Panc1 (cell line): ENCODE results near the gene GAB1. TPM values are rescaled to one million over a fixed set of nuclear protein-coding genes. Genes with fewer than 3 reads are reported as not detected.

ENCODE experiments used
- ATAC-seq: fragments of 200-7000 bp; cut with Tn5 transposase; 2 replicates; pipeline ENCODE4 v1.9.1; 2020; ENCODE audit warnings: mild to moderate bottlenecking, moderate library complexity
- BruUV-seq: library from RNA; stranded (reverse); fragments of 400-500 nt; replicated peaks from 2 replicates; lab custom pipeline; 2021; lab: Mats Ljungman, UMichigan
- CTCF ChIA-PET: fragments of 300-600 bp; sonication (Branson Sonifier 250); formaldehyde crosslinking; loops from one replicate; lab custom pipeline; 2022; ENCODE audit warnings: antibody characterized with exemption; lab: Charles Lee
- POLR2A ChIA-PET: fragments of 300-600 bp; sonication (Branson Sonifier 250); formaldehyde crosslinking; loops from one replicate; lab custom pipeline; 2022; ENCODE audit warnings: antibody characterized with exemption; lab: Charles Lee
- DNase-seq: peaks from one replicate; pipeline ENCODE4 v3.0.0-alpha.2; 2010; ENCODE audit warnings: low read depth, low spot score
- H3K27ac ChIP-seq: 2 replicates; pipeline ENCODE4 v1.5.1; 2011; ENCODE audit warnings: mild to moderate bottlenecking, low read length, inconsistent platforms
- H3K27me3 ChIP-seq: fragments of 200-500 bp; sonication (Bioruptor generic); 2 replicates; pipeline ENCODE4 v1.6.0; 2014; ENCODE audit warnings: low read length, inconsistent platforms; ENCODE audit not compliant: control insufficient read depth, insufficient read depth
- H3K36me3 ChIP-seq: fragments of 200-500 bp; sonication (Bioruptor generic); 2 replicates; pipeline ENCODE4 v1.5.1; 2014; ENCODE audit warnings: inconsistent platforms, mild to moderate bottlenecking, low read length, moderate library complexity; ENCODE audit not compliant: control insufficient read depth, insufficient read depth
- H3K4me1 ChIP-seq: 2 replicates; pipeline ENCODE4 v1.5.1; 2011; ENCODE audit warnings: inconsistent platforms, mild to moderate bottlenecking, low read length, moderate library complexity; ENCODE audit not compliant: control insufficient read depth, insufficient read depth
- H3K4me3 ChIP-seq, 2 experiments: 2 replicates each; pipeline ENCODE4 v1.5.1; 2011 to 2012; ENCODE audit warnings: low read depth in 2 of 2, low read length in 2 of 2, mild to moderate bottlenecking in 2 of 2, inconsistent platforms in 1 of 2, moderate library complexity in 1 of 2
- H3K9me3 ChIP-seq: fragments of 200-500 bp; sonication (Bioruptor generic); 2 replicates; pipeline ENCODE4 v1.5.1; 2014; ENCODE audit warnings: low read depth, mild to moderate bottlenecking, inconsistent platforms, low read length, moderate library complexity; ENCODE audit not compliant: control insufficient read depth, insufficient read depth
- POLR2AphosphoS5 ChIP-seq: IDR thresholded peaks from 2 replicates; pipeline ENCODE4 v1.6.1; 2012; ENCODE audit warnings: mild to moderate bottlenecking, low read depth, low read length, moderate library complexity
- SIN3A ChIP-seq: IDR thresholded peaks from 2 replicates; pipeline ENCODE4 v1.6.1; 2012; ENCODE audit warnings: low read depth, mild to moderate bottlenecking, low read length, moderate library complexity, borderline replicate concordance; ENCODE audit not compliant: insufficient read depth
- TCF7L2 ChIP-seq: IDR thresholded peaks from 2 replicates; pipeline ENCODE4 v1.6.1; 2011; ENCODE audit warnings: mild to moderate bottlenecking, low read depth, low read length, inconsistent platforms
- in situ Hi-C: cut with HindIII; loops from 2 replicates; pipeline ENCODE4 v1.10.0; 2016; ENCODE audit warnings: low sequenced_read_pairs, low pct_unique_long_range_greater_than_20kb
- intact Hi-C: fragments of 100-400 bp; cut with micrococcal nuclease; formaldehyde crosslinking; loops from one replicate; pipeline ENCODE4 v1.10.0; 2022; ENCODE audit not compliant: unreplicated experiment
- total RNA-seq: library from RNA; stranded (reverse); gene quantifications from one replicate; pipeline ENCODE4 v1.2.1, GENCODE V29; 2021; ENCODE audit not compliant: unreplicated experiment
- TF ChIP-seq, protein P1 (sequence below), 2 experiments: IDR thresholded peaks; 2 replicates each; pipeline ENCODE4 v1.6.1; 2011 to 2012; ENCODE audit warnings: low read depth in 2 of 2, control low read depth in 1 of 2, low read length in 1 of 2, mild to moderate bottlenecking in 1 of 2, moderate library complexity in 1 of 2; ENCODE audit not compliant: insufficient read depth in 1 of 2
- TF ChIP-seq, protein P2 (sequence below): fragments of 450-650 bp; IDR thresholded peaks from 2 replicates; pipeline ENCODE4 v1.5.1; 2017; ENCODE audit warnings: mild to moderate bottlenecking

GAB1 gene
- total RNA-seq, 1 experiment from 2014 or later, result 2.8 TPM

- in situ Hi-C loops, result no loop called here
- H3K27me3 ChIP-seq, result no peaks in the 10 kb centered on the region
- H3K4me3 ChIP-seq, result no peak overlapping the region
- TF ChIP-seq, protein P1, sequence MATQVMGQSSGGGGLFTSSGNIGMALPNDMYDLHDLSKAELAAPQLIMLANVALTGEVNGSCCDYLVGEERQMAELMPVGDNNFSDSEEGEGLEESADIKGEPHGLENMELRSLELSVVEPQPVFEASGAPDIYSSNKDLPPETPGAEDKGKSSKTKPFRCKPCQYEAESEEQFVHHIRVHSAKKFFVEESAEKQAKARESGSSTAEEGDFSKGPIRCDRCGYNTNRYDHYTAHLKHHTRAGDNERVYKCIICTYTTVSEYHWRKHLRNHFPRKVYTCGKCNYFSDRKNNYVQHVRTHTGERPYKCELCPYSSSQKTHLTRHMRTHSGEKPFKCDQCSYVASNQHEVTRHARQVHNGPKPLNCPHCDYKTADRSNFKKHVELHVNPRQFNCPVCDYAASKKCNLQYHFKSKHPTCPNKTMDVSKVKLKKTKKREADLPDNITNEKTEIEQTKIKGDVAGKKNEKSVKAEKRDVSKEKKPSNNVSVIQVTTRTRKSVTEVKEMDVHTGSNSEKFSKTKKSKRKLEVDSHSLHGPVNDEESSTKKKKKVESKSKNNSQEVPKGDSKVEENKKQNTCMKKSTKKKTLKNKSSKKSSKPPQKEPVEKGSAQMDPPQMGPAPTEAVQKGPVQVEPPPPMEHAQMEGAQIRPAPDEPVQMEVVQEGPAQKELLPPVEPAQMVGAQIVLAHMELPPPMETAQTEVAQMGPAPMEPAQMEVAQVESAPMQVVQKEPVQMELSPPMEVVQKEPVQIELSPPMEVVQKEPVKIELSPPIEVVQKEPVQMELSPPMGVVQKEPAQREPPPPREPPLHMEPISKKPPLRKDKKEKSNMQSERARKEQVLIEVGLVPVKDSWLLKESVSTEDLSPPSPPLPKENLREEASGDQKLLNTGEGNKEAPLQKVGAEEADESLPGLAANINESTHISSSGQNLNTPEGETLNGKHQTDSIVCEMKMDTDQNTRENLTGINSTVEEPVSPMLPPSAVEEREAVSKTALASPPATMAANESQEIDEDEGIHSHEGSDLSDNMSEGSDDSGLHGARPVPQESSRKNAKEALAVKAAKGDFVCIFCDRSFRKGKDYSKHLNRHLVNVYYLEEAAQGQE (IDR thresholded peaks at IDR 0.05; ENCODE audit: insufficient read depth in 1 of 2, low read depth in 2 of 2, low read length in 1 of 2), result no peak
- TF ChIP-seq POLR2AphosphoS5 (no peak), SIN3A (no peak)
- TF ChIP-seq, protein P2, sequence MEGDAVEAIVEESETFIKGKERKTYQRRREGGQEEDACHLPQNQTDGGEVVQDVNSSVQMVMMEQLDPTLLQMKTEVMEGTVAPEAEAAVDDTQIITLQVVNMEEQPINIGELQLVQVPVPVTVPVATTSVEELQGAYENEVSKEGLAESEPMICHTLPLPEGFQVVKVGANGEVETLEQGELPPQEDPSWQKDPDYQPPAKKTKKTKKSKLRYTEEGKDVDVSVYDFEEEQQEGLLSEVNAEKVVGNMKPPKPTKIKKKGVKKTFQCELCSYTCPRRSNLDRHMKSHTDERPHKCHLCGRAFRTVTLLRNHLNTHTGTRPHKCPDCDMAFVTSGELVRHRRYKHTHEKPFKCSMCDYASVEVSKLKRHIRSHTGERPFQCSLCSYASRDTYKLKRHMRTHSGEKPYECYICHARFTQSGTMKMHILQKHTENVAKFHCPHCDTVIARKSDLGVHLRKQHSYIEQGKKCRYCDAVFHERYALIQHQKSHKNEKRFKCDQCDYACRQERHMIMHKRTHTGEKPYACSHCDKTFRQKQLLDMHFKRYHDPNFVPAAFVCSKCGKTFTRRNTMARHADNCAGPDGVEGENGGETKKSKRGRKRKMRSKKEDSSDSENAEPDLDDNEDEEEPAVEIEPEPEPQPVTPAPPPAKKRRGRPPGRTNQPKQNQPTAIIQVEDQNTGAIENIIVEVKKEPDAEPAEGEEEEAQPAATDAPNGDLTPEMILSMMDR, result no peak
- H3K4me1 ChIP-seq, result no peaks in the 10 kb centered on the region
- CTCF ChIA-PET, result no interaction called here
- no peak for ATAC-seq
- intact Hi-C loops, result no loop called here
- no peak overlapping the region for H3K27ac ChIP-seq
- POLR2A ChIA-PET, result no interaction called here
- H3K36me3 ChIP-seq, result no peaks in the 10 kb centered on the region
- no peaks in the 10 kb centered on the region for H3K9me3 ChIP-seq
- no TSS peak for BruUV-seq
- no peak for DNase-seq
Measured at GRCh38 chr4:143353797-143354196, 17.1 kb downstream of the GAB1 start.

GRCh38 chr4:143354990-143355389 is 18.3 kb downstream of the GAB1 start:
- Histone ChIP-seq H3K27ac (no peak overlapping the region), H3K27me3 (no peaks in the 10 kb centered on the region), H3K36me3 (no peaks in the 10 kb centered on the region), H3K4me1 (no peaks in the 10 kb centered on the region), H3K9me3 (no peaks in the 10 kb centered on the region), H3K4me3 (no peak overlapping the region)
- ChIA-PET CTCF (no interaction called here), POLR2A (no interaction called here)
- ATAC-seq (no peak), DNase-seq (no peak)
- in situ Hi-C loops, result no loop called here
- TF ChIP-seq TCF7L2 (no peak), SIN3A (no peak), POLR2AphosphoS5 (no peak)
- TF ChIP-seq, protein P1 (IDR thresholded peaks at IDR 0.05; ENCODE audit: insufficient read depth in 1 of 2, low read depth in 2 of 2, low read length in 1 of 2), result no peak
- TF ChIP-seq, protein P2, result no peak
- BruUV-seq, result no TSS peak
- intact Hi-C loops, result no loop called here
